COLO829 (cell line): Measurements from ENCODE around the gene ABCF2.

Source experiments
- DNase-seq: peaks from one replicate; pipeline ENCODE4 v3.0.0; 2012; ENCODE audit warnings: low spot score

Gene ABCF2

GRCh38 chr7:151195616-151196450 lies 31.2 kb downstream of the ABCF2 start:
- DNase-seq: no peak

GRCh38 chr7:151194188-151194587 lies 32.8 kb downstream of the ABCF2 start:
- no peak for DNase-seq

- no peak for DNase-seq
Observed at GRCh38 chr7:151193203-151193978, 33.6 kb downstream of the ABCF2 start.

GRCh38 chr7:151192002-151192539 lies 34.9 kb downstream of the ABCF2 start:
- DNase-seq: no peak

- no peak for DNase-seq
Observed at GRCh38 chr7:151191544-151191943, 35.5 kb downstream of the ABCF2 start.

- DNase-seq: no peak
Observed at GRCh38 chr7:151189038-151189437, 38.0 kb downstream of the ABCF2 start.

GRCh38 chr7:151188252-151188542 lies 38.8 kb downstream of the ABCF2 start:
- no peak for DNase-seq

GRCh38 chr7:151187409-151188251 lies 39.4 kb downstream of the ABCF2 start:
- DNase-seq: no peak

- DNase-seq: no peak
Observed at GRCh38 chr7:151186640-151187408, 40.2 kb downstream of the ABCF2 start, which contains the start of gene ASB10. Gene ASB10 (minus strand): TSS chr7:151187250. CDS start chr7:151187130, 120 bp downstream.

- DNase-seq: no peak
Observed at GRCh38 chr7:151185762-151186639, 41.0 kb downstream of the ABCF2 start.

- DNase-seq: no peak
Observed at GRCh38 chr7:151181011-151181431, 46.0 kb downstream of the ABCF2 start.

- DNase-seq: no peak
Observed at GRCh38 chr7:151179946-151180345, 47.1 kb downstream of the ABCF2 start.

GRCh38 chr7:151179287-151179860 lies 47.6 kb downstream of the ABCF2 start:
- no peak for DNase-seq

- no peak for DNase-seq
Observed at GRCh38 chr7:151178831-151179230, 48.2 kb downstream of the ABCF2 start.

GRCh38 chr7:151178236-151178635 lies 48.8 kb downstream of the ABCF2 start:
- no peak for DNase-seq

- DNase-seq: no peak
Observed at GRCh38 chr7:151177310-151177709, 49.7 kb downstream of the ABCF2 start.

- DNase-seq: no peak
Observed at GRCh38 chr7:151176401-151176800, 50.6 kb downstream of the ABCF2 start.

- DNase-seq: no peak
Observed at GRCh38 chr7:151175793-151176311, 51.2 kb downstream of the ABCF2 start.

GRCh38 chr7:151175047-151175792 lies 51.8 kb downstream of the ABCF2 start:
- no peak for DNase-seq
